HG03025 (cell line): Measurements from ENCODE around the gene PLEKHG3.

Source experiments
- ATAC-seq: cut with Tn5 transposase; IDR thresholded peaks from one replicate; pipeline ENCODE4 v1.9.1; 2021; ENCODE audit warnings: mild to moderate bottlenecking, moderate library complexity; ENCODE audit not compliant: unreplicated experiment, low FRiP score

The PLEKHG3 gene

DNA sequence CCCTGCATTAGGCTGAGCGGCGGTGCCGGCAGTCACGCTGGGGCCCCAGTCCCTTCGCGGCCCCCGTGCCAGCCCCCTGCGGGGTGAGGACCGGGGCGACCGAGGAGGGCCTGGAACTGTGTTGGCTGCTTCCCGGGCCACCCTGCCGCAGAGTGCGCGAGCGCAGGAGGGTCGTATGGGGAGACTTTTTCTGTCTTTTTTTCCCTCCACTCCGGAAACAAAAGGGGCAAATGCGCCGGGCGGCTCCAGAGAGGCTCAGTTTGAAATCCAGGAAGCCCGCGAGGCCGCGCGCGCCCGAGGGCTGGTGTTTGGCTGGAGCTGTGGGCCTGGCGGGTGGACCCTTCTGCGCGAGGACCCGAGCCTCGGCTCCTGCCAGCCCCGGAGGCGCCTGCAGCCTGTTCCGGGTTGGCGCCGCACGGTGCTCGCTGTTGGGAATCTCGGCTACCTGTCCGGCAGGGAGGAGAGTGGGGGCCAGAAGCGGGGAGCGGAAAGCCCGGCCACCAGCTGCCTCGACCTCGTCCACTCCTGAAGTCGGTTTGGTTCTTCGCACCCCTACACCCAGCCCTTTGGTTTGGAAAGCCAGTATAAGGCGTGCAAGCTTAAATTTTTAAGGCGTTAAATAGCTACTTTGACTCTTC lies 638 bp downstream of the PLEKHG3 start:
- ATAC-seq: no peak

DNA sequence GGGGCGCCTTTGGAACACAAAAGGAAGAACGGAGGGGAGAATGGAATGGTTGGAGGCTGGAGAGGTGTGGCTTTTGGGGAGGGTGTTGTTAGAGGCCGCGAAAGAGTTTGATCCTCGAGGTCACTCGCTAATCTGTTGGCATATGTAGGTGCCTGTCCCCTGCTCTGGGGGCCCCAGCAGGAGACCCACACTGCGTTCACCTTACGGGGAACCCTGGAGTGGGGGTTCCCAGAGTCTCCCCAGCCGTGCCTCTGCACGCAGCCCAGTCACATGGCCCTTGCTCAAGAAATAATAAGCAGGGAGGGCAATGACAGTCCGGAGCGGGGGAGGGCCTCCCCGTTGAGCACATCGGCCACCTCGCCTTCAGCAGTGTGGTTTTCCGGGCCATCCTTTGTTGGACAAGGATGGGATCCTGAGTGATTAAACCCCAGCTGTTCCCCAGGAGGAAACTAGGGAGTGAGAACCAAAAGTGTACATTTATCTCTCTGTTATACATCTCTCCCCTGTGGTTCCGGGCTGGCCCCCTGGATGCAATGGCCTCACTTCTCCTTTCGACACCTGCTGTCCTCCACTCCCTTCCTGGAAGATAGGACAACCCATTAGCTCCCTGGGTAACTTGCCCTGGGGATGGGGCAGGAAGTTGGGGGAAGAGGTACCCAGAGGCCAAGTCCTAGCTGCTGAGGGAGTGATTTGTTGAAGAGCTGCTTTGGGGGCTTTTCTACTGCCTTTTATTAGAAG lies 1.3 kb downstream of the PLEKHG3 start:
- no peak for ATAC-seq

DNA sequence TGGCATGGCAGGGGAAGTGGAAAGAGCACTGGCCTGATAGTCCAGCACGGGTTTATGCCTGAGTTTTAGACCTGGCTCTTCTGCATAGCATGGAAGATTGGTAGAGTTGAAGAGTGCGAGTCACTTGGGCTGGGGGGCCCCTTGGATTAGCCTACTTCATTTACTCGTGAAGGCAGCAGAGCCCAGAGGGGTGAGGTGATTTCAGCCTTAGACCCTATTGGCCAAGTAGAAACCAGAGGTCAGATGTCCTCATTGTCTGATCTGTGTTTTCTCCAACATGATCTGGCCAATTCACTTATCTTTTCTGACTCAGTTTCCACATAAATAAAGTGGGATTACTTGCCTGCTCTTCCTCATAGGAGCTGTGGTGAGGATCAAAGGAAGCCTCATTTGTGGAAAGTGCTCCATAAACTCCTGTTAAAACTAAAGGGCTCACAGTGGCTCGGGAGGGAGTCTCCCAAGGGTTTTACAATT lies 1.9 kb downstream of the PLEKHG3 start:
- no peak for ATAC-seq

DNA sequence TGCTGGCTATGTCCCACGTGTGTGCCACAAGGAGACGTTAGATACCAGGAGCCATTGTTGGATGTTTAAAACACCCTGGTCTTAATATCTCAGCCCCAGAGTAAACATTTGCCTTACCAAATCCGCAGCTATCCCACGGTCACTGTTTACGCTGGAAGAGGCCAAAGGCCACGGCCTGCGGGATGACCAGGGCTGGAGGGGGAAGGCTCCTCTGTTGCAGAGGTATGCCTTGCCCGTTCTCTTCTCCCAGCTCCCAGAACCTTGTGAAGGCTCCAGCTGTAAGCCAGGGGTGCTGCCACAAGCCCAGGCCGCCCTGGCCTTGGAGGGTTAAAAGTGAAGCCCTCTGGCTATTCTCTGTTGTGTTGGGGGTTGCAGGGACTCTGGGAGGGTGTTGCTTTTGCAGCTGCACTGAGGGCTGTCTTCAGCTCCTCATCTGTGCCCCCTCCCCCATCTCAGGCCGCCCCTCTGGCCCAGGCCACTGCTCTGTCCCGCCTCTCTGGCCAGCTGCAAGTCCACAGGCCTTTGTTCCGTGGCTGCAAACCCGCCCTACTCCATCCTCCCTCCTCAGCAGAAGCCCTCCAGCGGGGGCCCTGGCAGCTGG lies 2.5 kb downstream of the PLEKHG3 start:
- ATAC-seq: no peak

DNA sequence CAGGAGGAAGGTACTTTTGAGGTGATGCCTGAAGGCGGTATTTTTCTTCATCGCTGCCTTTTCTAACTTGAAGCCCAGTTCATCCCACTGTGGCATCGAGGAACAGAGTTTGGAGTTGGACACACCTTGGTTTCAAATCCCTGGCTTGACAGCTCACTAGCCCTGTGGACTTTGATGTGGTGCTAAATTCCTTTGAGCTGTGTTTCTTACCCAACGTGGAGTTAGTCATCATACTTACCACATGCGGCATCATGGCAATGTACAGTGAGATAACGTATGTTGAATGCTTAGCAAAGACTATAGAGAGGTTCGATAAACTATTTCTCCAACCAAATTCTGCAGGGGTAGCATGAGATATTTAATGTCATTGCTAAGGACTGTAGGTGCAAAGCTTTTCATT lies 3.4 kb downstream of the PLEKHG3 start:
- ATAC-seq: no peak

DNA sequence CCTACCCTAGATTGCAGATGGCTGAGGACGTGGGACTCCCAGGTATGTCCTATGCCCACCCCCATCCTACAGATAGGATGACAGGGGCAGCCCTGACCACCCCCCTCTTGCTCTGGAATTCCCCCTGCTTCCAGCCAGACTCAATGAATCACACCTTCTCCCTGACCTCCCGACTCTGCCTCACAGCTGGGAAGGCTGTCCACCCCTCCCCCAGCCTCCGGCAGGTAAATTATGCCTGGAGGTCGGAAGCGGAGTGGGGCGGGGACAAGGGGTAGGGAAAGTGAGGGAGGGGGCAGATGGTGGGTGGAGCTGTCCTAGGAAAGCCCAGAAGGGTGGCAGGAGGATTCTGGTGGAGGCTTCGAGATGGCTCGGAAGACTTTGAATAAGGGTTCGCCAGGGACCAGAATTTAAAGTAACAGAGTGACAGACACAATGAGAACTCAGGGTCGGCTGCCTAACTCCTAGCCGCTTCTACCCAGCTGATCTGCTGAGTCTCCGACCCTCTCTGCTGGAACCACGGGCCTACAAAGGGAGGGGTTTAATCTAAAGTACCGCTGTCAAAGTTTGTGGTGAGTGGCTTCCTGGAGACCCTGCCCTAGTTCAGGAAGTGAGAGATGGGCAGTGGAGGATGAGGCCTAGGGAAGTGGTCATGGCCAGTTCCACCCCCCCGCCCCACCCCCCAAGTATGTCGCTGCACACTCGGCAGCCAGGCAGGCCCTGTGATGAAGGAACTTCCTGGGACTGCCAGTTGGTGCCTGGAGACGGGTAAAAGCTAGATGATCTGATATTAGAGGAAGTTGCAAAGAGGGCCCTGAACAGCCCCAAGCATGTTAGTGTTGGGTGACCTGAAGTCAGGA lies 4.2 kb downstream of the PLEKHG3 start:
- no peak for ATAC-seq

DNA sequence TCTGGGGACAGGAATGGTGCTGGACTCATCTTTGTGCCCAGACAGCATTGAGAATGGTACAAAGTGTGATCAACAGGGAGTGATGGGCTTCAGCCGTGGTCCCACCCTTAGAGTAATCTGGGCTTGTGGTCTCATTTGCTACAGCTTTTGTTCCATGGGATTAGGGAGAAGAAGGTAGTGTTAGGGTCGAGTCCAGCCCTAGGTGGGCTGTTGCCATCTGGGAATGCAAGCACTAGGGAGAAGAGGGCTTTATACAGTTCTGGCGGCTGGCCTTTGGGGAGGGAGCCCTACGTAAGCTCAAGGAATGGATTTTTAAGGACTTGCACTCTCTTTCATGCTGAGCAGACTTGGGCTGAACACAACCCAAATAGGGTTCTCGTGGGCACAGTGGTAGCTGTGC lies 4.9 kb downstream of the PLEKHG3 start:
- ATAC-seq: no peak

DNA sequence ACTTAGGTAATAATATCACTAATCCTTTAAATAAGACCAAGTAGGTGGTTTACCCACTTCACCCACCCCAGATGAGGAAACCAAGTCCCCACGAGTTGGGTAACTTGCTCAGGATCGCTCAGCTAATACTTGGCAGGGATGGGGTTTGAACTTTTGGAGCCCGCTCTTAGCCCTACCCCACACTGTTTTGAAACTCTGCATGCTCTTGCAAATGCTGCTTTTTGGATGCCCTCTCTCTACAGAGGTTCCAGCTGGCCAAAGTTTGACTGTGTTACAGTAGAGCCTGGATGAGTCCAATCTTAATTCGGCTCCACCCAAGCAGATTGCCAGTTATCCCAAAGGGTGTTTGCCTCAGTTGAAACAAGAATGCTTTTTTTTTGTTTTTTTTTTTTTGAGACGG lies 6.8 kb downstream of the PLEKHG3 start:
- ATAC-seq: no peak

DNA sequence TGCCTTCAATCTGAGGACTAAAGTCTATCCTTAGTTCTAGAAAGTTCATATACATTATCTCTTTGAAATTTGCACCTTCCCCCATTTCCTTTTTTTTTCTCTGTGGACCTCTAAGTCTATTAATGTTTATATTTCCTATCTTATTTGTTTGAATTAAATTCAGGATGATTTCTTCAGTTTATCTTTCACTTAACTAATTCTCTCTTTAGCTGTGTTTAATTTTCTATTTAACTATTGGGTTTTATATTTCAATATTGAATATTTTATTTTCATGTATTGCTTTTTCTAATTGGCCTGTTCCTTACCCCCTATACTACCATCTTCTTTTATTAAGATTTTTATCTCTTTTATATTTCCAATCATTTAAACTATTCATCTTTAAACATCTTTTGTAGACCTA lies 9.5 kb downstream of the PLEKHG3 start:
- no peak for ATAC-seq

DNA sequence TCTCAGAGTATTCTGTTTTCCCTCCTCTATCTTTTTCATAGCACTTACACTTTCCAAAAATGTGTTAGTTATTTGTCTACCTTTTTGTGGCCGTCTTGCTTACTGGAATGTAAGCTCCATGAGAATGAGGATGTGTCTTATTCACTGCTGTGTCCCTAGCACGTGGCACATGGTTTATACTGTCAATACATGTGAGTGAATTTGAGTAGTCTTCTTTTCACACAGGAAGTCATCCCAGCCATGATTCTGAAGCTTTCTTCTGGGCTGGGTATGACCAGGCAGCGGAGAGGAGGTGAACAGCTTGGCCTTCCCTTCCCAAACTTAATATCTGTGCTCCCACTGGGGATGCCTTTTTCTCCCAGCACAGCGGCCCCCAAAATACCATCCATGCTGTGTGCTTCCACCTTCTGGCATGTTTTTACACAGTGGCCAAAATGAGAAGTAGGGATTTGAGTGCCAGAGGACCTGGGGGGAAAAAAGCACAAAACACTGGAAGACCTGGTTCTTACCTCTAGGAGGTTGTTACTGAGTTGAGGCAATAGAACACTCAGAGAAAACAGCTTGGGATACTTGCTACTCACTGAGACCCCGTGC lies 10.3 kb downstream of the PLEKHG3 start:
- ATAC-seq: no peak

DNA sequence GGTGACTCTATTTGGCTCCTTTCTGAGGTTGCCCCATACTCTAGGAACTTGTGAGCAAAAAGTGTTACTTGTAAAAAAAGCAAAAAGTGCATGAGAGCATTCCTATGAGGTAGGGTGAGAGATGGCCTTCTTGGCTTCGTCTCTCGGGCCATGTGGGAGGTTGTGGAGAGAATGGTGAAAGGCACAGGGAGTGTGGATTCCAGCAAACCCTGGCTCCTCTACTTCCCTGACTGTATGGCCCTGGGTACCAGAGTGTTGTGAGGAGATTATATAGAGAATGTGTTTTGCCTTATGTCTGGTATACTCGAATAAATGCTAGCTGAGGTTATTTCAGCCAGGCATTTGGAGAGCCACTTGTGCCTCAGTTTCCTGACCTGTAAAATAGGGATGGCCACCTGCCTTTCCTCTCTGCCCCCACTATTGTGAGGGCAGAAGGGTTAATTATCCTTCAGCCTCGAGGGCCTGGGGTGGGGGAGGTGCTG lies 11.0 kb downstream of the PLEKHG3 start:
- ATAC-seq: no peak

DNA sequence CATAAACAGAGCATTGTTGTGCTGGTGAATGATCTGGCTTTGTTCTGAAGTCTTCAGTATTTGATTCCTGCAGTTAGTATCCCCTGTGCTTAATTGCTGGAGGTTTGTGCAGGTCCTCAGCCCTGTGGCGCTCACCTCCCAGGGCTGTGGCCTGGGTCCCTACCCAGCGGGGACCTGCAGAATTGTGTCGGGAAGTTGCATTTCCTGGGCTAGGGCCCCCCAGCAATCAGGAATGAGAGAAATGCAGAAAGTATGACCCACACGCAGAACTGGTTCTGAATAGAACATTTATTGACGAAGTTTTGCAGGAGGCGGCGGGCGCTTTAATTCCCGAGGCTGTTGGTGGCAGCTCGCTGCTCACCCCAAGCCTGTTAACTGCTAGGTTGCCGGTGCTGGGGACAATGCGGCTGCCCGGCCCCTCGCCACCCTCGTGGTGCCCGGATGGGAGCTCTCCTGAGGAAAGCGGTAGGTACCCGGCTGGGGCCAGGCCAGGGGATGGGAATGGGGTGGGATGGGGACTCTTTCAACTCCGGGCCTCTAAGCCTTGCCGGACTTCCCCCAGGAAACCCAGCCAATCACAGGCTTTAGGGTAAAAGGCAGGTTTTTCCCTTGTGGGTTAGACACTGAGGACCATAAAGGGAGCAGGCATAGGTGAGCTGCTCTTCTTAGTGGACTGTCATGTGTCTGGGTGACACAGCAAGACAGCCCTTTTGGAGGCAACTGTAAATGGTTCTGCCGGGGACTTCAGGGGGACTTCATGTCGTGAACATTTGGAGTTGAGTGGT lies 11.6 kb downstream of the PLEKHG3 start:
- ATAC-seq: no peak

DNA sequence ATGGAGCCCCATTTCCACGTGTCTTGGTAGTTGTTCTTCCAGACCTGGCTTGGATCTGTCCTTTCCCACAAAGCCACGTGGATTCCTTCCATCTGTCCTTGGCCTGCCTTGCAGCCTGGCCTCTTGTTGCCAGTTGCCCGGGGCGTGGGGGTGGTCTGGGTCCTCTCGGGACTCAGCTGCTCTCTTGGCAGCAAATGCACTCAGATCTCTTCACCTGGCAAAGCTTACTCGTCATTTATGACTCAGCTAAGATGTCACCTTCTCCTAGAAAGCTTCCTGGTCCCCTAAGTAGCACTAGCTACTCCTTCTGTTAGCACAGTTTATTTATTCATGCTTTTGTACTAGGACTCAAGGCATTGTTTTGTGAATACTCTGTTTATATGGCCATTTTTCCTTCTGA lies 13.6 kb downstream of the PLEKHG3 start:
- no peak for ATAC-seq

DNA sequence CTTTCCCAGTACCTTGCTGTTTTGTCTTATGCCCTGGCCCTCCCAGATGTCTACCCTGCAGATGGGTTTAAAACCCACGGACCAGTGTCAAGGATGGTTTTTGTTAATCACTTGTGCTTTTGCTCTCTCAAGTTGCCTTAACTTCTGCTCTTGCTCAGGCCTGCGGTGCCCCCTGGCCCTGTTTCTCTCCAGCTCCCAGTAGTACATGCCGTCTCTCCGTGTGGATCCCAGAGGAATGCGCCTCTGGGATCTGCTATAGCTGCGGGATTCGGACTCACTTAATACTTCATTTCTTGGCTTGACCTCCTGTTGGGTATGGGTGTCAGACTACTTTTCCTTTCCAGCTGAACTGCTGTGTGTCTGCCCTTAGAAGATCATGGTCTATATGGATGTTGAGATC lies 14.5 kb downstream of the PLEKHG3 start:
- no peak for ATAC-seq

DNA sequence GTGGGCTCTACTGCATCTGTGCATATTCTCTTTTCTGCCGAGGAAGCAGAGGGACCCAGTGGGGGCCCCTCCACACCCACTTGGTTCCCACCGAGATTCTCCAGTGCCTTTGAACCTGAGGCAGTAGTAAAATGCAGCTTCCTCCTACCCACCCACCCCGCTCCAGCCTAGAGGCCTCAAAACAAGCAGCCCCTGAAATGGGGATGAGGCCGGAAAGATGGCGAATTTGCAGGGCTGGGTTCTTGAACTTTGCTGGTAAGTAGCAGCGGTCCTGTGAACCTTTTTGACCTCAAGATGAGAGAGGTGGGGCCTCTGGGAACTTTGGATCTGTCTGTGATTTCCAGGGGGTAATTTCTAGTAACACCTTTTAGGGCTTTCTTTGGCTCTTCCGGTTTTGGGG lies 15.4 kb downstream of the PLEKHG3 start:
- no peak for ATAC-seq

DNA sequence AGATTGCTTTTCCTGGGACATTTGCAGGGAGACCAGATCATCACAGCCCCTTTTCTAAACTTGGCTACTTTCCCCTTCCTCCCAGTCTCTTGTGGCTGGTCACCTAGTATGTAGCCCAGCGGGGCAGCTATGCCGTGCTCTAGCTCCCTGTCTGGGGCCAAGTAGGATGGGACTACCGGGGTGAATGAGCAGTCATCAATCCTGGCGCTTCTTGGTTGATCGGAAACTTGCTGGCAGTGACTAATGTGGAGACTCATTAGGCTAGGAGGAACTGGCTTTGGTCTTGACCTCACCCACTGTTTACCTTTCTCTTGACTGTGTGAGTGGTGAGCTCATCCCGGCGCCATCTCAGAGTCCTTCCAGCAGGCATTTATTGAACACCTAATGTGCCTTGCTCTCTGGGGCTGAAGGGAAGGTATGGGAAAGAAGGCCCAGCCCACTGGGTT lies 15.9 kb downstream of the PLEKHG3 start:
- ATAC-seq: no peak

DNA sequence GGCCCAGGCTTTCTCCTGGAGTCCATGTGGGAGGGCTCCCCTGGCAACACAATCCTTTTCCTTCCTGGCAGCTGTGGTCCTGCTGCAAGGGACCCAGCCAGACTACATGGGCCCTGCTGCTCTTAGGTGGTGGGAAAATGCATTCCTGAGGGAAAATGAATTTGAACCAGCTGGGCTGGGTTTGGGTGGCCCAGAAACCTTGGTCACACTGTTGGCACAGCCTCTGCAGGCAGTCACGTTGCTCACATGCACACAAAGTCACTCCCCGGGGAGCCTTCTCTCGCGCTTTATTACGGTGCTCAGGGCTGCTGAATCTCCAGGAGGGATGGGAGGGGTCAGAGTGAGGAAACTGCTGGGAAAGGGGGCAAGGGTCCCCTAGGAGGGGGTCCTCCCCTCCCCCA lies 17.2 kb downstream of the PLEKHG3 start:
- no peak for ATAC-seq

DNA sequence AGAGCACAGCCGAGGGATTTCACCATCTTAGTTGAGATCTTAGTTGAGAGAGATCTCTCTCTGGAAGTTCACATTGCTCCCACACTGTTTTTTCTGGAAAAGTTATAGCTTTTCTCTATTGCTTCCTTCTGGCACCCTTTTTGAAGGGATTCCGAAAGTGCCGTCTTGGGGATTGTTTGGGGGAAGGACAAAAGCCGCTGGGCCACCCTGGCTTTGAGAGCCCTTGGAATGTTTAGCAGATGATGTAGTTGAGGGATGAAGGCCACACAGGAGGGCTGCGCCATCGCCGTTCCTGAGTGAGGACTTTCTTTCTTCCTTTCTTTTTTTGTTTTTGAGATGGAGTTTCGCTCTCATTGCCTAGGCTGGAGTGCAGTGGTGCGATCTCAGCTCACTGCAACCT lies 17.7 kb downstream of the PLEKHG3 start:
- ATAC-seq: no peak

DNA sequence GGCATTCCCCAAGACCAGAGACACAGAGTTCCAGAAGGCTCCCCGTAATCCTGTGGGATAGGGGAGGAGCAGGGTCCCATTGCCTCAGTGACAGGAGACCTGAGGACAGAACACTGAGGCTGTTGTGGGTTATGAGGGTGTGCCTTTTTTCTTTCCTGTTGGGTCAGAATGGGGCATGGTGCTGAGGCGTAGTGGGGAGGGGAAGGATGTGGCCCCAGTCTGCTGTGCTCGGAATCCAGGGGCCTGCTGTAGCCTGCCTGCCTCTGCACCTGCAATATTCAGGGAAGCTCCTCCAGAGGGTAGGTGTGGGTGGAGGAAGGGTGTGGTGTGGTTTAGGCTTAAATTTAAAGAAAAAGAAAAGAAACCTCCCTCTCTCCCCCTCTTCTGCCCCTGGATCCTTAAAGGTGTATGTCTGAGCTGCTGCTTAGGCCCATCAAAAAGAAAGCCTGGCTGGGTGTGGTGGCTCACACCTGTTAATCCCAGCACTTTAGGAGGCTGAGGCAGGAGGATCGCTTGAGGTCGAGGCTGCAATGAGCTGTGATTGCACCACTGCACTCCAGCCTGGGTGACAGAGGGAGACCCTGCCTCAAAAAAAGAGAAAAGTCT lies 18.7 kb downstream of the PLEKHG3 start:
- no peak for ATAC-seq
